Measurements from ENCODE around the gene ARHGAP27.
A peak's percentile ranks its signal among the peaks of the same experiment; 100 is the strongest.

The ARHGAP27 gene

DNA sequence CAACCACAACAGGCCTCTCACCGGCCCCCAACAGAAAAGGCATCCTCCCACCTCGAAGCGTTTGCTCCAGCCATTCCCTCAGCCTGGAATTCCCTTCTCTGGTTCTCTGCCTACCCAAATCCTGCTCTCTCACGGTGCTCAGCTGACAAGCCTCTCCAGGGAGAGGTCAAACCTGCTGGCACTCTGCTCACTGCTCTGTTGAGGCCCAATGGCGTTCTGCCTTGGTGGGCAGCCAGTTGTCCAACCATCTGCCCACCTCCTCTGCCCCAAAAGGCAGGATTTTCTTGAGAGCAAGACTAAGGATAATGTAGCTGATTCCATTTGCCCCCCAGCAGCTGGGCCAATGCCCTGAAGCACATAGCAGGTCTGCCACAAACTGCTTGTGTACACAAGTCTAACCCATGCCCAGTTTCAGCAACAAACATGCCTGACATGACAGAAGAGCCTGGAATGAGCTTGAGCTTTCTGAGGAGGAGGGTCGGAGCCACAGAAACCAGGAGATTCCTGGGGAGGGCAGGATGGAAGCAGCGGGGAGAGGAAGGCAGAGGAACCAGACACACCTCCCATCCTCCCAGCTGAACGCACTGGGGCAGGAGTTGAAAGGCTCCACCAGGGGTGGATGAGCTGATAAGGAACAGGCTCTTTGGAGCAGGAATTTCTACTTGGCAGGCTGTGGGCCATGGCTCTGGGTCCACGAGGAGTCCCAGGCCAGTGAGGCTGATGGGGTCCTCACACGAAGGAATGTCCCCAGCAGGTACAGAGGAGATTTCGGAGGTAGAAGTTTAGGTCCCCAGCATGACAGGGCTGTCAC is 23.9 kb downstream of the ARHGAP27 start:
- no peak for DNase-seq (ENCODE audit: low read depth)

DNA sequence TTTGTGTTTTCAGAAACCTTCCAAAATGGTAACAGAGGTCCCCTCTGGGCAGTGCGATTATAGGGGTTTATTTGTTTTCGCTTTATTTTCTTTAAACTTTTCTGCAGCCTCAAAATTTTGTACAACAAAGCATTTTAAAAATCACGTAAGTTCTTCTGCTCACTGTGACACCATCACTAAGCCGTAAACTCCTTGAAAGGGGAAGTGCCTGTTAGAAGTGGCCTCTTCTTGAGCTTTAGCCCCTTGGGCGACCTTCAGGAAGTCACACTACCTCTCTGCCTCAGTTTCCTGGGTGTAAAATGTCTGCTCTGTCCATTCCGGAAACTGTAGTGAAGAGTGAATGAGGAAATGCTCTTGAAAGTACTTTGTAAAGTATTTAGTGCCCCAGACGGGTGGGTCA is 26.6 kb downstream of the ARHGAP27 start:
- no peak for DNase-seq (ENCODE audit: low read depth)

DNA sequence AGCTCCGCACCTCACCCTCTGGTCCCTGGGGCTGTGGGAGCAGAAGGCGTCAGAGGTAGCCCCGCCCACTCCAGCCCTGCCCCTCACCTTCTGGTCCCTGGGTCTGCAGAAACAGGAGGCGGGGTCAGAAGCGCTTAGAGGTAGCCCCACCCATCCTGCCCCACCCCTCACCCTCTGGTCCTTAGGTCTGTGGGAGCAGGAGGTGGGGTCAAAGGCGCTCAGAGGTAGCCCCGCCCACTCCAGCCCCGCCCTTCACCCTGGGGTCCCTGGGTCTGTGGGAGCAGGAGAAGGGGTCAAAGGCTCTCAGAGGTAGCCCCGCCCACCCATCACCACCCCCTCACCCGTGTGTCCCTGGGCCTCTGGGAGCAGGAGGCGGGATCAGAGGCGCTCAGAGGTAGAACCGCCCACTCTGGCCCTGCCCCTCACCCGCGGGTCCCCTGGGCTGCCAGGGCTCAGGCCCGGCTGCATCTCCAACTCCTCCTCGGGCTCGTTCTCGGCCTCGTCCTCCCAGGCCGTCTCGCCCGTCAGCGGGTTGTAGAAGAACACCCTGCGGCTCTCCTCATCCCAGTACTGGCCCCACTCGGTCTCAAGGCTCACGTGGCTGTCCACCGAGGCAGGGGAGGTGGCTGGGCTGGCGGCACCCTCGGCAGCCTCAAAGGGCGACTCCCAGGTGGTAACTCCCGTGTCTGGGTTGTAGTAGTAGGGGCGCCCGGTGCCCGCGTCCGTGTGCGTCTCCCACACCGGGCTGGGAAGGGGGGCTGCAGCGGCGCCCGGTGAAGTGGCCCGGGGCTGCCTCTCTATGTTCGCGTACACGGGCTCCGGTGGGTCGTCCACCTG is 27.2 kb downstream of the ARHGAP27 start:
- no peak for DNase-seq (ENCODE audit: low read depth)

DNA sequence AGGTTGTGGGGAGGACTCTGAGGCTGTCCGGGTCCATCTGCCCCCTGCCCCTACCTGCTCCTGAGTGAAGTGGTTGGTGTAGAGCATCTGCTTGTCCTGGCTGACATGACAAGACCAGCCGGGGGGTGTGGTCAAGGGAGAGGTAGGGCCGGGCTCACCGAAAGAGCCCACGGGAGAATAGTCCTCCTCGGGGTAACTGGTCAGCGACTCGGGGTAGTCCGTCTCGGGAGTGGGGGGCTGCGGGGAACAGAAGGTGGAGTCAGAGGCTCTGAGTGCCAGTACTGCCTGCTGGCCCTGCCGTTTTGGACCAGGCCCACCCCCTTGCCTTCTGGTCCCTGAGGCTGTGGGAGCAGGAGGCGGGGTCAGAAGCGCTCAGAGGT is 27.8 kb downstream of the ARHGAP27 start:
- DNase-seq (ENCODE audit: low read depth) = no peak

DNA sequence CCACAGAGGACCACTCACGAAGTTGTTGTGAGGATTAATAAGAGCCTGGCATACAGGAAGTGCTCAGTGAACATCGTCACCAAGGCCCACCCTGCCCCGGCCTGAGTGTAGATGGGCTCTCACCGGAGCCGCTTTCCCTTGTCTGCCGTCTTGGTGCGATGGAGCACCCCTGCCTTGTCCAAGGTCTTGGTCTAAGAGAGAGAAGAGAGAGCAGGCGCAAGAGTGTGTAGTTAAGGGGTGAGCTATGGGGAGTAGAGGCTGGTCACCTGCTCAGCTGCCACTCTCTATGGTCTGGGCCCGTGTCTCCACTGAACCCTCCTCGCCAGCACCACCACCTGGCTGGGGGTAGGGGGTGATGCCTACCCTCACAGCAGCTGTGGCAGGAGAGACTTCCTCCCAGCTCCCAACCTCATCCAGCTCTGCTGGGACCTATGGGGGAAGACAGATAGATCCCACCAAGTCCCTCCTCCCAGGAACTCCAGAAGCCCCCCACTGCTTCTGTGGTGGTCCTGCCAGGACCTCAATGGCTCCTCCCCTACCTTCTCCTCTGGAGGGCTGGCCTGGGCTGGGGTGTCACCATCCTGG is 28.7 kb downstream of the ARHGAP27 start:
- DNase-seq (ENCODE audit: low read depth) = no peak

DNA sequence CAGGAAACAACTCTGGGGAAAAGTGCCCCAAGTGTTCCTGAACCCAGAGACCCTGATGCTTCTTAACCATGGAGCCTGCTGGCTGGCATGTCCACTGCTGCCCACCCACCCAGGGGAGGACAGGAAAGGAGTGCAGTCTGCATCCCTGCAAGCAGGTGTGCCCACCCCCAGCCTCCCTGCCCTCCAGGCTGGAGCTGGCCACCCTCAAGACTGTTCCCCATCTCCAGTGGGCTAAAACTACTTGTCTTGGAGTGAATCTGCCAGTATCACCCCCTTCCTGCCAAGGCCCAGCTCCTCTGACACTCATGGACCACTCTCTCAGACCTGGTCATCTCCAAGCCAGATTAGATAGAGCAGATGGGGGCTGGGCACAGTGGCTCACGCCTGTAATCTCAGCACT is 29.8 kb downstream of the ARHGAP27 start:
- no peak for DNase-seq (ENCODE audit: low read depth)

DNA sequence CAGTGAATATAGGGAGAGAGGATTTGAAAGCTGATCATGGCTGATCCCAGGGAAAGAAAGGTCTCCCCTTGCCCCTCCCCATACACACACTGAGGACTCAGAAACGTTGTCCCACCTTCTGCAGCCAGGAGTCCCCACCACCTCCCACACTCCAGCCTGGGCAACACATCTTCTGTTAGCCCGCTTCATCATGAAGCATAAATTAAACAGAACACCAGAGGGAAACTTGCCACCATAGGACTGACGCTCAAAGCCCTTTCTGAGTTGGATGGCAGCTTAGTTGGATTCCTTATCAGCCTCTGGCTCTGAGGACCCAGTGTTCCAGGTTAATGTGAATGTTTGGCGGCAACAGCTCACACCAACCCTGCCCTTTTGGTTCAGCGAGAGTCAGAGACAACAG is 33.9 kb downstream of the ARHGAP27 start:
- no peak for DNase-seq (ENCODE audit: low read depth)

DNA sequence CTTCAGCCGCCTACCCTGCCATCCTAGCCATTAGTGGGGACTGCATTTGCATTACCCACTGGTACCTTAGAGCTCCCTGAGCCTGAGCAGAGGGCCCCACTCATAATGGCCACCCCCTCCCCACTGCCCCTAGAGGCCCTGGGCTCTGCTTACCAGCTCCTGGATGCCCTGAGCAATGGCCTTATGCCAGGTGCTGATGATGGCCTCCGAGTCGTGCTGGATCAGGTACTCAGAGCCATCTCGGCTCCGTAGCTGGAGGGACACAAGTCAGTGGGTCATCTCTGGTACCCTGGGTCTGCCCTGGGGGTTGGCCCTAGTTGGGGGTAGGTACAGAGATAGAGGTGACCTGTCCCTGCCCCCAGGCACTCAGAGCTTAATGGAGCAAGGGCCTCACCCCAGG is 34.9 kb downstream of the ARHGAP27 start:
- no peak for DNase-seq (ENCODE audit: low read depth)

DNA sequence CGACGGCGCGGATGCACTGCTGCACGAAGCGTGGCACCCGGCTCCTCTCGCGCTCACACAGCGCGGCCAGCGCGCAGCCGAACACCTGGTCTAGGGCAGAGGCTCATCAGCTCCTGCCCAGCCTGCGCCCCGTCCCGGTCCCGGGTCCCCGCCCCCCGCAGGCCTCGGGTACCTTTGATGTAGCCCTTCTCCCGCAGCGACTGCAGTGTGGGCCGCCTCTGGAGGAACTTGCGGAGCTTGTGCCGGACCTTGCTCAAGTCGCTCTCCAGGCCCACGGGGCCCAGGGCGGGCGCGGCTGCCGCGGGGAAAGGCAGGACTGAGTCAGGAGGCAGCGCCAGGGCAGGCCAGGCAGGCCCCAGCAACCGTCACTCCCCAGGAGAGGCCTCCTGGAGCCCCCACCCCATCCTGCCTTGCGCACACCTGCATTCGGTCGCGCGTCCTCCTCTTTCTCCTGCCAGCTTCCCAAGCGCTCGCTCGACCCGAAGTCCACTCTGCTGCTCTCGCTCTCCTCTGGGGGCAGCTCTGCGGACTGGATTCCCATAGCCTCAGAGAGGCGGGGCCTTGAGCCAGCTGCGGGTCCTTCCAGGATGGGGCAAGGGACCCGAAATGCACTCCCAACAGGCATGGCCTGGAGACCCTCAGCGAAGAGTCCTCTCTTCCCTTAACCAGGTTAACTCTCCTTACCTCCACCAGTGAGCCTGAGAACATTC is 36.0 kb downstream of the ARHGAP27 start:
- DNase-seq (ENCODE audit: low read depth) = no peak

DNA sequence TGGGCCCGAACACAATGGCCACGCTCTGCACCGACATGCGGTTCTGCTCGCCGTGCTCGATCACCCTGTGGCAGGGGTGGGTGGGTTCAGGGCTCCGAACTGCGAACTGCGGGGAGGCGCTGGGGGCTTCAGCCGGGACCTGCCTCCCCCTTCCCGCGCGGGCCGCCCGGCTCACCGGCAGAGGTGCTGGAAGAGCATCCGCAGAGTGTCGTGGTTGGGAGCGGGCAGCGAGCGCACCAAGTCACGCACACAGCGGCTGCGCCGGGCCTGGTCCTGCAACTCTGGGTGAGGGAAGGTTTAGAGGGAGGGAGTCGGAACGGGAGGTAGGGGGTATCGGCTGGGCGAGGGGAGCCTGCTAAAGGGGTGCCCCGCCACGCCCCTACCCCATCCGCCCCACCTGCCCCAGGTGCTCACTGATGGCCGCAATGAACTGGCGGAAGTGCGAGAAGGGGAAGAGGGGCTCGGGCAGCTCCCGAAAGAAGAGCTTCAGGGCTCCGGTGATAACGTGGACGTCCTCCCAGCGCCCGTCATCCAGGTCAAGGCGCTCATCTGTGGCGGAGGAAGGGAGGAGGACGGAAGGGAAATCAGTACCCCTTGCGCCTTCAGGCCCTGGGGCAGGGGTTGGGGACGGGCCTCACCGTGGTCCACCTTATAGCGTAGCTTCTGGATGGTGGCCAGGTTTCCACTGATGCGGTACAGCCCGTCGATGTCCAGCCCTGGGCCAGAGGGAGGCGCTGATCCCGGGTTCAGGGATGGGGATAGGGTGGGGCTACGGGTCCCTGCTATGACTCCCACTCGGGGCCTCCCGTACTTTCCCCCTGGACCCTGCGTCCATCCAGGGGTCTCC is 36.9 kb downstream of the ARHGAP27 start:
- no peak for DNase-seq (ENCODE audit: low read depth)

DNA sequence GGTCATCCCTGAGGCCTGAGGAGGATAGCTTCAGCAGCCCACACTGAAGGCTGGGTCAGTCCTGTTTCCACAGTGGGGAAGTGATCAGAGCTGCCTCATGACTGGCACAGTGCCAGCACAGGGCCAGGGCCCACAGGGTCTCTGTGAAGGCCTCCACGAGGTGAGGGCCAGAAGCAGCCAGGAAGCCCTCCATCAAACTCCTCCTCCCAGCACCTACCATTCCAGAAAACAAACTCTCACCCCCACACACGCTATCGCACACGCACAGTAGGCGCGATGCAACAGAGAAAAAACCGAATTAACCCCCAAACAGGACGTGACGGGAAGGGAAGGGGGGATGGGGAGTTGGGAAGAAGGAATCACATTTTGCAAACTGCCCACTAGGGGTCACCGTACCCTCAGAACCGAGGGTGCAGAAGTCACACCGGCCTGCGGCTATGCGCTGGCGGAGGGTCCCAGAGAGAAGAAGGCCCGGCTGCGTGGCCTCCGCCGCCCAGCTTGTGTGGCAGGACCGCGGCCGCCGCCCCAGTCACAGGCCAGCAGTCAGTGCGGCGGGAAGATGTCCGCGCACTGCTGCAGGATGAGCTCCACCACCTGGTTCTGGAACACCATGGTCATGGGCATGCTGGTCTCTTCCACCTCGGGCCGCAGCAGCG is 37.6 kb downstream of the ARHGAP27 start:
- DNase-seq (ENCODE audit: low read depth) = peak; percentile 99

DNA sequence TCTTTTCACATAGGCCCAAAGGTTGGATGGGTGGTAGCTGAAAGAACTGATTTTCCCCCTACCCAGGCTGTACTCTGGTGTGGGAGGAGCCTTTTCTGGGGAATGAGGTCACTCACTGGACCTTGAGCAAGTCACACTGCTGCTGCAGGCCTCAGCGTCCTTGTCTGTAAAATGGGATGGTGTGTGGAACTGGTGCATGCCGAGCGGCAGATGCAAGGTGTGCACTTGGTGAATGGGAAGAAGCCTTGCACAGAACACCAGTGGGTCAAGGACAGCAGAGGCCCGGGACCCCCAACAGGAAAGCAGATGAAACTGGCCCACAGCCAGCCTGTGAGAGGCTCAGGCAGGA is 38.1 kb downstream of the ARHGAP27 start:
- no peak for DNase-seq (ENCODE audit: low read depth)

DNA sequence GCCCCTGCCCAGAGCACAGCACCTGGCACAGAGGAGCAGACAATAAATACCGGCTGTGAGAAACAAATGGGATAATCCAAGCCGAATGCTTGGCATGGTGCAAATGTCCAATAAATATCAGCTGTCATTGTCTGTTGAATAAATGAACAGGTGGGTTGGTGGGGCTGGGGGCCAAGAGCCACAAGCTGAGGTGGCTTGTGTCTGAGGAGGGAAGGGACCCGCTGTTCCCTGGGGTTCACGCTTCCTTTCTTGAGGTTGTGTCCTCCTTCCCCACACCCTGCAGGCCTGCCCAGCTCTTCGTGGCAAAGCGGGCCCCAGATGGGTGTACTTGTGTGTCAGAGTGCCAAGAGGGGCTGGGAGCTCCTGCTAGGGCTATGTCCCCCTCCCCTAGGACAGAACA is 38.6 kb downstream of the ARHGAP27 start:
- DNase-seq (ENCODE audit: low read depth) = no peak

DNA sequence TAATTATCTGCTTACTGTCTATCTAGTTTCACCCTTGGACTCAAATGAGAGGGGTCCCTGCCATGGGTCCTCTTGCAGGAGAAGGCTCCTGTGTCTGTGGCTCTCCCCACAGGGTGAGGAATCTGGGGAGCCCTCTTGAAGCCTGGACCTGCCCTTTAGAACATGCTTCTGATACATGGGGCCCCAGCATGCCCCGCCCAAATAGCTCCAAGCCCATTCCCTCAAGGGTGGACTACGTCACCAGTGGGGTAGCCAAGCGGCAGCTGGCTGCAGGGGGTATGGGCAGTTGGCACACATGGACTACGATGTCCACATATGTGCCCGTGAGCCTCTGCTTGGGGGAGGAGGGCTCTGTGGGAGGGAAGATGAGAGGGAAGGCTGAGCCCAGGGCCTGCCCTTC is 39.3 kb downstream of the ARHGAP27 start:
- no peak for DNase-seq (ENCODE audit: low read depth)

DNA sequence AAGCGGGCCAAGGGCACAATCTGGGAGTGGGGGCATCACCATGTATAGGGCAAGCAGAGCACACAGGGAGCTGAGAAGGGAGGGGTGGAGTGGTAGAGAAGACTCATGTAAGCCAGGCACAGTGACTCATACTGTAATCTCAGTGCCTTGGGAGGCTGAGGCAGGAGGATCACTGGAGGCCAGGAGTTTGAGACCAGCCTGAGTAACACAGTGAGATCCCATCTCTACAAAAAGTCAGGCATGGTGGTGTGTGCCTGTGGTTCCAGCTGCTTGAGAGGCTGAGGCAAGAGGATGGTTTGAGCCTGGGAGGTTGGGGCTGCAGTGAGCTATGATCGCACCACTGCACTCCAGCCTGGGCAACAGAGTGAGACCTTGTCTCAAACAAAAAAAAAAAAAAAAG is 40.8 kb downstream of the ARHGAP27 start:
- no peak for DNase-seq (ENCODE audit: low read depth)

DNA sequence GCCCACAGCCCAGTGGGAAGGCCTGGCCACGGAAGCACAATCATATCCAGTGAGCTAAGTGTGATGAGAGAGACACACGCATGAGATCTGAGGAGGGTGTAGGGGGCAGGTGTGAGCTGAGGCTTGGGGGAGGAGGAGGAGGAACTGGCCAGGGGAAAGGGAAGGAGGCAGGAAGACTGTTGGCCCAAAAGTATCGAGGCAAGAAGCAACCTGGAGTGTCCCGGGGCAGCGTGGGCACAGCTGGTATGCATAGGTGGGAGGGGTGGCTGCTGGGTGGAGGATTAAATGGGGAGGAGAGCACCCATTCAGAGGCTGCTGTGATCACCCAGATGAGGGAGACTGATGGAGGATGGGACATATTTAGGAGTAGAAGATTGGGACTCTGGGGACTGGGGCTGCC is 41.4 kb downstream of the ARHGAP27 start:
- DNase-seq (ENCODE audit: low read depth) = no peak

DNA sequence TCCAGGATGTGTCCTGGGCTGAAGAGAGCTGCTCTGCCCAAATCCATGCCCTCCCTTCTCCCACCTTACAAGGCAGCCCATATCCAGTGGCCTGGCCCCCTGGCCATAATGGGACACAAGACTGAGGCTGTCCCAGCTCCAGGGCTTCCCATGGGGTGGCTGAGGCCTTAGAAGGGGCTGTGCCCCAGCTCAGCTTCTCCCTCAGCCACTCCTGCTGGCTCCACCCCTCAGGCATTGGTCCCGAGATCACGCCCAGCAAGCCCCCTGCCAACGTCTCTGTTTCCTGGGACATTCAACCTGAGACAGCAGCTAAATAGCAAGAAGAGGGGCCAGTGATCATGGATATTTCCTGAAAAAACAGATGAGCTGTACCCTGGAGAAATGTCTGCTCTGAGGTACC is 43.3 kb downstream of the ARHGAP27 start:
- no peak for DNase-seq (ENCODE audit: low read depth)

DNA sequence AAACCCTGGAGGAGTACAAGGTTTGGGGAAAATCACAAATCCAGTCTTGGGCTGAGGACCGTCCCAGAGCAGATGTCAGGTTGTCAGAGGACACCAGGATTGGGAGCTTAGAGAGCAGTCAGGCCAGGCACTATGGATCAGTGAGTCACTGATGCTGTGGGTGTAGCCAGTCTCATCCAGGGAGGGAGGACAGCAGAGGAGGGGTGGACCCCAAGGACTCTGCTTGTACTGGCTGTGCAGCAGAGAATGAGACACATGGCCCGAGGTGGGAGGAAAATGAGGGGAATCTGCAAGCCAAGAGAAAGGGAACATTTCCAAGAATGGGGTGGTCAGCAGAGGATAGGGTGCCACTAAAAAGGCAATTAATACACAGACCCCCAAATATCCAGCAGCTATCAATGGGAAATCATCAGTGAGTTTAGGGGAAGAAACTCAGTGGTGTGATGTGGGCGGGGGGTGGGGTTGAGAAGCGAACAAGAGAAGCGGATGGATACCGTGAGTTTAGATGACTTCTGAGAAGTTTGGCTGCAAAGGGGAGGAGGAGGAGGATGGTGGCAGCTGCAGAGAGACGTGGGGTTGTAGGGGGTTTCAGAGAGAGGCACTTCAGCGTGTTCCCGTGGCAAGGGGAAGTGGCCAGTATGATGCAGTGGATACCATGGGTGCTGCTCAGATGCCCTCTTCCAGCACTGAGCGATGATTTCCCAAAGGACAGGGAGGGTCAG is 43.9 kb downstream of the ARHGAP27 start:
- DNase-seq (ENCODE audit: low read depth) = no peak

DNA sequence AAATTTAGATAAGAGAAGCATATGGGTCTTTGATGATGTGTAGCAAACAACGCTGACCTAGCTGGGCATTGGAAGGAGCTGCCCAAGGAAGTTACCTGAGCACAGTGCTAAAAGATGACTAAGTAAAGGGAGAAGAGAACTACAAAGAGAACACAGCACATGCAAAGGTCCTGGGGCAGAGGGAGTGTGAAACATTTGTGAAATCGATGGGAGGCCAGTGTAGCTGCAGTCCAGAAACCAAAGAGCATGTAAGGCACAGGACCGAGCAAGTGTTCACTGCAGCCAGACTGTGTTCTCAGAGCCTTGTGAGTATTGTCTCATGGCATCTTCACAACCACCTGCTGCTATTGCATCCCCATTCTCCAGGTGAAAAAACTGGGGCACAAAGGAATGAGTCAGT is 44.9 kb downstream of the ARHGAP27 start:
- no peak for DNase-seq (ENCODE audit: low read depth)

DNA sequence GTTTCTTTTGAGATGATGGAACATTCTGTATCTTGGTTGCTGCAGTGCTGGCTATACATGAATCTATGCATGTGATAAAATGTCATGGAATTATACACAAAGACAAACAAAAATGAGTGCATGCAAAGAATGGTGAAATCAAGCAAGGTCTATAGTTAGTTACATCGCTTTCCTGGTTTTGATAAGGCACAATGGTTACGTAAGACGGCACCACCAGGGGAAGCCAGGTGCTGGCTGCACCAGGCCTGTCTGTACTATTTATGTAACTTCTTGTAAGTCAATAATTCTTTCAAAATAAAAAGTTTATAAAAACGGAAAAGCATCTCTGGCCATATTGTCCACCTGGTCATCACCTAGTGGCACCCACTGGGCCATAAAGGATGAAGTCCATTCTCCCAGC is 46.5 kb downstream of the ARHGAP27 start:
- DNase-seq (ENCODE audit: low read depth) = no peak

All from CMK (cell line).